SW480 (cell line): ENCODE data around the gene ZNG1F.
"Not testable (repeated sequence)": the region's sequence is repeated elsewhere in the genome, so short reads cannot be mapped to it uniquely, and the experiment has no call there.

Experiments
- DNase-seq: peaks from one replicate; pipeline ENCODE4 v3.0.0-alpha.2; 2016; ENCODE audit warnings: low spot score

ZNG1F gene

GRCh38 chr9:41086215-41086614 lies 102.9 kb downstream of the ZNG1F start:
- not testable (repeated sequence) for DNase-seq

GRCh38 chr9:41082358-41082757 lies 106.8 kb downstream of the ZNG1F start:
- DNase-seq, result not testable (repeated sequence)
